DMS79 (cell line): ENCODE measurements around the gene HPSE2.

Experiments used
- DNase-seq: peaks from one replicate; lab custom pipeline; 2025; lab: John Stamatoyannopoulos, UW

HPSE2 gene

GRCh38 chr10:98489561-98490481, 745.8 kb downstream of the HPSE2 start:
- no peak for DNase-seq

DNA sequence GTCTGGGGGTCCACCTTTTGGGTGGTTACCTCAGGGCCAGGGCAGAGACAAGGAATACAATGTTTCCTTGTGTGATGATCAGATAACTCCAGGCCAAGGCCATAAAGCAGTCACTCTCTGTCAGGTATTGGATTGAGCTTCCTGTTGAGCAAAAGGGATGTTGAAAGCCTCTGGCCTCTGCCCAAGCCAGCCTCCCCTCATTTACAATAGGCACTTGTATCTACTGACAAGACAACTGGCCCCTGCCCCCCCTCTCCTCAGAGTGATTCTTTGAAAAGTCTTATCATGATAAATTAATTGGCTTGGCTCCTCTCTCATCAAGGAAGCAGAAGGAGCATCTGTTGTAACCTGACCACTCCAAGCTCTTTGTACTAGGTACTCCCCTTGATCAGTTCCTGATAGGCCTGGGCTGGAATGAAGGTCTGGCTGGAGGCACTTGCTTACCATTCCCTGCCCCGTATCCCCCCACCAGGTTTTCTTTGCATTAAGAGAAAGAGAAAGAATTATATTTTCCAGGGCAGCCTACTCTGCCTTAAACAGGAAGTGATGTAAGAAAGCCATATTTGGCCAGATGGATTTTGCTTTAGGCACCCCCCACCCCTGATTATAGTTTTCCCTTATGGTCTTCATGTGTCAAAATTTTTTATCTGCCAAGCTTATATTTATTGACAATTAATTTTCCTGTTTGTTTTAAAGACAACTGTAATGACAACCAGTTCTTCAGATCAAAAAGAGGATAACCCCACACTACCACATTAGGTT, 746.8 kb downstream of the HPSE2 start:
- no peak for DNase-seq

GRCh38 chr10:98487649-98488048, 748.0 kb downstream of the HPSE2 start:
- DNase-seq: no peak

DNA sequence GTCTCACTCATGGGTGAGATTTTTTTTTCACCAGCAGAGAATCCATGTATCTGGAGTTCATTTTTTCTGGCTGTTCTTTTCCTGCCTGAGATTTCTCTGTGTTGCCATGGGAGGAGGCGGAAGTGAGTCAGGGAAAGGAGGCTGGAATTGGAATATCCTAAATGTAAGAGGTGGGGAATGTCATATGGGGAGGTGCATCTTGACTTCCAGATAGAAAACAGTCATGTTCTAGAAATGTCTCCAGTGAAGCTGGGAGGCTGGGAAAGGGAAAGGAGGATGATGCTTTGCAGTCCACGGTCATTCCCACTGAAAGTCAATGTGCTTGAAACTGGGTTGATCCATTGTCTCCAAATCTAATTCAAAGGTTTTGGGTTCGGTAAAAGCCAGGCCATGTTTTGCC, 749.2 kb downstream of the HPSE2 start:
- DNase-seq: no peak

DNA sequence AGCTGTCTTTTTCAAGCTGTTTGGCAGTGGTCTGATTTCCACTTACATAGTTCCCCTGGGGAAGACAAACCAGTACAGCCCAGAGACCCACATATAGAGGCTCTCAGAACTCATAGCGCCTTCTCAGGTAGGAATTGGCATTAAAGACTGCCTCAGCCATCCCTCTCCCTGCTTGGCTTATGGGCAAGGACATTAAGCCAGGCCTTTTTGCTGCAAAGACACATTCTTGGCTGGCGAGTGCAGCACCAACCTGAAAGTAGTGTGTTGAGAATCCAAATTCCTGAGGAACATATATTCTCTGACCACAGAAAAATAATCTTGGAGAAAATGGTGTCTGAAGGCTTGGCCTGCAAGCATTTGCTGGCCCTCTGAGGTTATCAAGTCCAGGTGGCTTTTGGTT, 749.7 kb downstream of the HPSE2 start:
- DNase-seq: no peak

GRCh38 chr10:98483658-98484057, 752.0 kb downstream of the HPSE2 start:
- DNase-seq: no peak

GRCh38 chr10:98482096-98482495, 753.6 kb downstream of the HPSE2 start:
- no peak for DNase-seq

GRCh38 chr10:98481404-98481945, 754.2 kb downstream of the HPSE2 start:
- DNase-seq: no peak

GRCh38 chr10:98478430-98479222, 757.0 kb downstream of the HPSE2 start:
- no peak for DNase-seq

DNA sequence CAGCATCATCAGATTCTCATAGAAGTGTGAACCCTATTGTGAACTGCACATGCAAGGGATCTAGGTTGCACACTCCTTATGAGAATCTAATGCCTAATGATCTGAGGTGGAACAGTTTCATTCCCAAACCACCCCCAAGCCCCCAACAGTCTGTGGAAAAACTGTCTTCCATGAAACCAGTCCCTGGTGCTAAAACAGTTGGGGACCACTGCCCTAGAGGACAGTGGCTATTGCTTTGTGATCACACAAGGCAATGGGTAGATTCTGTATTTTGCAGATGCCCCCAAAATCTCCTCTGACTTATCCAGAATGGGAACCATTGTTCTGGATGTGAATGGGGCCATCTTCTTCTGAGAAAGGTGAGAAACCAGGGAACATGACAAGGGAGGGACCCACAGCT, 757.8 kb downstream of the HPSE2 start:
- DNase-seq: no peak

GRCh38 chr10:98474628-98475027, 761.0 kb downstream of the HPSE2 start:
- no peak for DNase-seq

DNA sequence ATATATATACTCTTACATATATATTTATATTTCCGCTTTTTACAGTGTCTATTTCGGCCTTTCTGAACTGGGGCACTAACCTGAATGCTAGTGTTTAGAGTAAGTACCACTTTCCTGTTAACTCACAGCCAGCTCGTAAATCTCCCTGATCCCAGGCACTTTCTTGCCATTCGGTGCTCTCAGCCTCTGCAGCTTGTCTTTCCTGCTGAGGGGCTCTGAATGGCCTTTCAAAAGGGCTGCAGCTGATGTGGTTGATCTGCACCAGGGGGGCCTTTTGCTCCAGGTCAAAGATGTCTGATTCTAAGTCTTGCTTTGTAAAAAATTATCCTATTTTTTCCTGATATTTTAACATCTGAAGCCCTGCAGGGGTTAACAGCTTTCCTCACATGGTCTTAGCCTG, 763.5 kb downstream of the HPSE2 start:
- no peak for DNase-seq

DNA sequence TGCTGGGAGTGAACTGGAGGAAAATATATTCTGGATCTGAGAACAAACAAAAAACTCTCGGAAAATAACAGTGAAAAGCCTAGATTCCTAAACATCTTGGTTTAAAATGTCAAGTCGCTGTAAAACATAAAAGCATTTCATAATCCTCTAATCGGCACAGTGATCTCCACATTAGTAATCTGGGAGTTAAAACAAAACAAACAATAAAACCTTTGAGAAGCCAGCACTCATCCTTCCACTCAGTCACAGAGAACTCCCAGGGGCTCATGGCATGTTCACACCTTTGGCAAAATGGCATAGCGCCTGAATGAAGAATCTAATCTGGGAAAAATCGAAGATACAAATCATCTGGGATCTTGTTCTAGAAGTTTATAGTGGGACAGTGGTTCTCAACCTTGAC, 764.8 kb downstream of the HPSE2 start:
- no peak for DNase-seq

DNA sequence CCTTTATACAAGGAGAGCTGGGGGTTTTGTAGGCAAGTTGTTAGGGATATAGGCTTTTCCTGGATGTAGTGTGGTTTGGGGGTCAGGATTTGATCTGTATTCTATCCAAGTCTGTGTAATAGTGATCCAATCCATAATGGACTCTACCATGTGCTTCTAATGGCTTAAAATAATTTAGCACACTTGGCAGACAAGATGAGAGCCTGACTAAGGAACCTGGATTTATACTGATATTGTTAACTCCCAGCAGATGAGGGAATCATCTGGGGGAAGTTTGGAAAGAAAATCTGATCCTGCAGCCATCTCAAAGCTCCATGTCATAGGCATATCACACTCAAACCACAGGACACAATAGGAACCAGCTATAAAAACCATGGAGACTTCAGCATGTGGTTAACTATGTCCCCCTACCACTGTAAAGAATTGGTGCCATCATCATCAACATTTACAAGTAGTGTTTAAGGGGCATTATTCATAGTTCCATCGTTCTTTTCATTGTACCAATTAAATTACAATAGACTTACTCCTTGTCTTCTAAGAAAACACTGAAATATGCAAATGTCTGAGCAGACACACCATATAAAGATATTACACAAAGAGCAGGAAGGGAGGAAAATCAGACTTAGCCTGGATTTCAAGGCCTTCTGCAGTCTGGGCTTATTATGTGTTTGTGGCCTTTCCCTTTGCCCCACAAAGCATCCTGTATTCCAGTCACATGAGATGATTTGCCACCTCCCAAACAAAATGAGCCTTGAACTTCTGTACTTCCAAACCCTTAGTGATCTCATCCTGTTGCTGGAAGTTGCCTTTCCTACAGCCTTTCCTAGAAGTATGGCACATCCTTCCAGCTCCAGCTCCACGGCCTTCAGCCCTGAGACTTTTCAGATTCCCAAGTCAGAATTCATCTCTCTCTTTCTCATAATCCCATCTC, 766.4 kb downstream of the HPSE2 start:
- no peak for DNase-seq

- DNase-seq: peak; percentile 8
Observed at GRCh38 chr10:98467506-98468318, 767.9 kb downstream of the HPSE2 start.

GRCh38 chr10:98466861-98467505, 768.7 kb downstream of the HPSE2 start:
- DNase-seq: no peak

DNA sequence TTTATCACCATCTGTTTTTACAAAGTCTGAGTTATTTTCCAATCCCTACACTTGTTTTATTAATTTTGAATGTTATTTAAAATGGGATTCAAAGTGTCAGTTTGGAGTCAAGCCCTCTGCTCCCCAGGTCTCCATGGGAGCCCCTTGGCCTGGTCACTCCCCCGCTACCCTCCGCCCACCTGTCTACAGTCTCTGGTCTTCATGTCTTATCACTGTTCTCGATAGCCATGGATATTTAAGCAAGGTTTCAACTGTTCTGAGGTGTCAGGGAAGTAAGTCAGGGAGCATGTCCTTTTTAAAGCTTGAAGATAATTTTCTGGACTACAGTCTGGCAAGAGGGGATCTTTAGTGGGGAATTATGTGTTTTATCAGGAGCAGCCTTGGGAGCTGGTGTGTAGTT, 769.8 kb downstream of the HPSE2 start:
- DNase-seq: no peak

DNA sequence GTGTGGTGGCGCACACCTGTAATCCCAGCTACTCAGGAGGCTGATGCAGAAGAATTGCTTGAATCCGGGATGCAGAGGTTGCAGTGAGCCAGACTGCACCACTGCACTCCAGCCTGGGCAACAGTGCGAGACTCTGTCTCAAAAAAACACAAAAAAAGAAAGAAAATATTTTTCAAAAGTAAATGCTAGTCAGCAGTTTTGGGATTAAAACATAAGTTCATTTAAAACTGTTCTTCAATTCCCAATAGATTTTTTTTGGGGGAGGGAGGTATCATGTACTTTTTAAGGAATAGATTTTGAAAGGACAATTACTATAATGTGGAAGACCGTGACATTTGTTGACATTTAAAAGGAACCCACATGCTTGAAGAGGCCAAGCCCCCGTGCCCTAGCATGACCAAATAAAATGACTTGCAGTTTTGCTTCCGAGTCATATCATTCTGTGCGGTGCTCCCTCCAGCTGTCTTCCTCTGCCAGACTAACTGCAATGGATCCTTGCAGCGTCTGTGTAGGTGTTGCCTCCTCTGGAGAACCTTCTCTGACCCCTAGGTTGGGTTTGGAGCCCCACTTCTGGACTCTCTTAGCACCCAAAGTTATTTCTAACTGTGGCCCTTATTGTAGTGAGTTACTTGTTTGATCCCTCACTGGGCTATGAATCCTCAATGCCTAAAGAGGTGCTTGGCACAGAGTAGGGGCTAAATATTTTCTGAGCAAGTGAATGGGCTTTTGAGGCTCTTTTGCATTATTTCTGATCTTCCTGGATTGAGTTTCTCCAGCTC, 771.5 kb downstream of the HPSE2 start:
- no peak for DNase-seq

DNA sequence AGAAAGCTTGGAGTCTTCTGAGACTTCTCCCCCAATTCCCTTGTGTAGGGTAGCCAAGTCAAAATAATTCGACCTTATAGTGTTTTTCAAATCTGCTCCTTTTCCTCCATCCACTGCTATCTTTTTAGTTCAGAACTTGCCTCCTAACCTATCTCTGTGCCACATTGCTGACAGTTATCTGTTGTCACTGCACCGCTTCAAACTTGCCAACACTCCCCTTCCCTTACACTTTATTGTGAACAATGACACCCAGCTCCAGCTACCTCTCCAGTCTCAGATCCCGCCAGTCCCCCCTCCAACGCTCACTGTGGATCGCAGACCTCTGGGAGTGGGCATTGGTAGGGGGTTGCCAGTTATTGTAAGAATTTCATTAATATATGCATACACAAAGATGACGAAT, 772.6 kb downstream of the HPSE2 start:
- DNase-seq: no peak
